PFSK-1 (cell line): ENCODE data around the gene HIF1A.

Source experiments
- POLR2AphosphoS5 ChIP-seq: IDR thresholded peaks from 2 replicates; pipeline ENCODE4 v1.6.1; 2012; ENCODE audit warnings: low read depth, mild to moderate bottlenecking, control low read depth, low read length, moderate library complexity
- SIN3A ChIP-seq: IDR thresholded peaks from 2 replicates; pipeline ENCODE4 v1.6.1; 2012; ENCODE audit warnings: mild to moderate bottlenecking, low read length, moderate library complexity, borderline replicate concordance; ENCODE audit not compliant: insufficient read depth
- TAF1 ChIP-seq: IDR thresholded peaks from 2 replicates; pipeline ENCODE4 v1.6.1; 2012; ENCODE audit warnings: low read length, control low read depth, borderline replicate concordance; ENCODE audit not compliant: insufficient read depth
- TF ChIP-seq, protein P1 (sequence below), 2 experiments: IDR thresholded peaks; 2 replicates each; pipeline versions ENCODE4 v1.6.1 to v1.8.0; 2011 to 2012; ENCODE audit warnings: low read depth in 2 of 2, low read length in 2 of 2, control low read depth in 1 of 2, inconsistent platforms in 1 of 2, mild to moderate bottlenecking in 1 of 2, moderate library complexity in 1 of 2; ENCODE audit not compliant: insufficient read depth in 1 of 2

DNA sequence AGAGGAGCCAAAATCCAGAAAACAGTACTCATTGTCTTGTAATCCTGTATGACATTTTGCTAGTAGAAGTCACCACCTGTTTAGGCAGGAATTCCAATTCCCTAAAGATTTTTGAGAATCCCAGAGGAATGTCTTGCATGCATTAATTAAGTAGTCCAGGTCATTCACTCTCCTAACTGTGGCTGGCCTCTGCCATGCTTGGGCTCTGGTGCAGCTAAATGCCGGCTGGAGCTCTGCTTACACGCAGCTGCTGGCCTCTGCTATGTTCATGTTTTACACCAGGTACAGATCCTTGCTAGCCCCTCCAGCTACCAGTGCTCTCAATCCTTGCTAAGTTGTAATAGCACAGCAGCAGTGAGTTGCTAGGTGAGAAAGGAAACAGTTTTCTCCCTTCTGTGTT lies 16.3 kb upstream of the HIF1A start:
- TF ChIP-seq, protein P1, sequence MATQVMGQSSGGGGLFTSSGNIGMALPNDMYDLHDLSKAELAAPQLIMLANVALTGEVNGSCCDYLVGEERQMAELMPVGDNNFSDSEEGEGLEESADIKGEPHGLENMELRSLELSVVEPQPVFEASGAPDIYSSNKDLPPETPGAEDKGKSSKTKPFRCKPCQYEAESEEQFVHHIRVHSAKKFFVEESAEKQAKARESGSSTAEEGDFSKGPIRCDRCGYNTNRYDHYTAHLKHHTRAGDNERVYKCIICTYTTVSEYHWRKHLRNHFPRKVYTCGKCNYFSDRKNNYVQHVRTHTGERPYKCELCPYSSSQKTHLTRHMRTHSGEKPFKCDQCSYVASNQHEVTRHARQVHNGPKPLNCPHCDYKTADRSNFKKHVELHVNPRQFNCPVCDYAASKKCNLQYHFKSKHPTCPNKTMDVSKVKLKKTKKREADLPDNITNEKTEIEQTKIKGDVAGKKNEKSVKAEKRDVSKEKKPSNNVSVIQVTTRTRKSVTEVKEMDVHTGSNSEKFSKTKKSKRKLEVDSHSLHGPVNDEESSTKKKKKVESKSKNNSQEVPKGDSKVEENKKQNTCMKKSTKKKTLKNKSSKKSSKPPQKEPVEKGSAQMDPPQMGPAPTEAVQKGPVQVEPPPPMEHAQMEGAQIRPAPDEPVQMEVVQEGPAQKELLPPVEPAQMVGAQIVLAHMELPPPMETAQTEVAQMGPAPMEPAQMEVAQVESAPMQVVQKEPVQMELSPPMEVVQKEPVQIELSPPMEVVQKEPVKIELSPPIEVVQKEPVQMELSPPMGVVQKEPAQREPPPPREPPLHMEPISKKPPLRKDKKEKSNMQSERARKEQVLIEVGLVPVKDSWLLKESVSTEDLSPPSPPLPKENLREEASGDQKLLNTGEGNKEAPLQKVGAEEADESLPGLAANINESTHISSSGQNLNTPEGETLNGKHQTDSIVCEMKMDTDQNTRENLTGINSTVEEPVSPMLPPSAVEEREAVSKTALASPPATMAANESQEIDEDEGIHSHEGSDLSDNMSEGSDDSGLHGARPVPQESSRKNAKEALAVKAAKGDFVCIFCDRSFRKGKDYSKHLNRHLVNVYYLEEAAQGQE (IDR thresholded peaks at IDR 0.05; ENCODE audit: insufficient read depth in 1 of 2, low read depth in 2 of 2, low read length in 2 of 2) = no peak
- TF ChIP-seq POLR2AphosphoS5 (no peak), SIN3A (no peak), TAF1 (no peak)
